AG04450 (cell line): ENCODE results near the gene MMADHC. TPM values are rescaled to one million over a fixed set of nuclear protein-coding genes. Genes with fewer than 3 reads are reported as not detected.
A peak's percentile ranks its signal among the peaks of the same experiment; 100 is the strongest.

Experiments
- CTCF ChIA-PET: fragments of 300-600, 350-600 bp; formaldehyde crosslinking; extraction: SDS; loops from one replicate; lab custom pipeline; 2022; ENCODE audit warnings: antibody characterized with exemption, inconsistent platforms; lab: Charles Lee
- POLR2A ChIA-PET: fragments of 350-600 bp; formaldehyde crosslinking; extraction: SDS; loops from one replicate; lab custom pipeline; 2021; ENCODE audit warnings: antibody characterized with exemption, inconsistent platforms; lab: Yijun Ruan, JAX
- DNase-seq: peaks from one replicate; pipeline ENCODE4 v3.0.0-alpha.2; 2011; ENCODE audit warnings: low read depth, low spot score
- H3K27ac ChIP-seq: one replicate; pipeline ENCODE4 v1.5.1; 2012; ENCODE audit warnings: low read depth, low read length, control low read depth
- H3K27me3 ChIP-seq: one replicate; pipeline ENCODE4 v1.6.0; 2012; ENCODE audit warnings: low read length; ENCODE audit not compliant: control insufficient read depth, insufficient read depth
- H3K4me3 ChIP-seq: 2 replicates; pipeline ENCODE4 v1.5.1; 2011; ENCODE audit warnings: mild to moderate bottlenecking, low read depth, low read length, control low read depth
- H3K9me3 ChIP-seq: 2 replicates; pipeline ENCODE4 v1.5.1; 2012; ENCODE audit warnings: low read length; ENCODE audit not compliant: control insufficient read depth, insufficient read depth
- polyA plus RNA-seq: library from polyadenylated mRNA; depleted of rRNA; stranded (reverse); fragments of >200 nt; gene quantifications from 2 replicates; pipeline ENCODE4 v1.2.3, GENCODE V29; 2011
- TF ChIP-seq, protein P1 (sequence below): IDR thresholded peaks from 2 replicates; pipeline ENCODE4 v1.5.1; 2011; ENCODE audit warnings: low read depth, low read length, control low read depth, inconsistent platforms

MMADHC gene
- polyA plus RNA-seq, 1 experiment = 198 TPM

DNA sequence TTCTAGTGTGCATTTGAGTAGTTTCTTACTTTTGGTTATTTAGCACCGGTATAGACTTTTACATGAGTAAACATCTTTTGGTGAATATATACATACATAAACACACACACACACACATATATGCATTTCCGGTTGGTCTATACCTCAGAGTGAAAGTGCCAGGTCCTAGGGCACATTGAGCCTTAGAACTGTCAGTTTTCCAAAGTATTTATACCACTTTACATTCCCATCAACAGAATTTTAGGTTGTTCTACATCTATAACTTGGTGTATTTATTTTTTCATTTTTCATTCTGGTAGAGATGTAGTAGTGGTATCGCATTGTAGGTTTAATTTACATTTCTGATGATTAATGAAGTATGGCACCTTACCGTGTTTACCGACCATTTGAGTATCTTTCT lies 22.6 kb downstream of the MMADHC start:
- CTCF ChIA-PET = interaction anchor here (1.5 kb wide), 1 partner anchor 9 kb away, joined by 3 read pairs; no protein-coding TSS in a partner anchor
- no peak overlapping the region for H3K27ac ChIP-seq
- TF ChIP-seq, protein P1, sequence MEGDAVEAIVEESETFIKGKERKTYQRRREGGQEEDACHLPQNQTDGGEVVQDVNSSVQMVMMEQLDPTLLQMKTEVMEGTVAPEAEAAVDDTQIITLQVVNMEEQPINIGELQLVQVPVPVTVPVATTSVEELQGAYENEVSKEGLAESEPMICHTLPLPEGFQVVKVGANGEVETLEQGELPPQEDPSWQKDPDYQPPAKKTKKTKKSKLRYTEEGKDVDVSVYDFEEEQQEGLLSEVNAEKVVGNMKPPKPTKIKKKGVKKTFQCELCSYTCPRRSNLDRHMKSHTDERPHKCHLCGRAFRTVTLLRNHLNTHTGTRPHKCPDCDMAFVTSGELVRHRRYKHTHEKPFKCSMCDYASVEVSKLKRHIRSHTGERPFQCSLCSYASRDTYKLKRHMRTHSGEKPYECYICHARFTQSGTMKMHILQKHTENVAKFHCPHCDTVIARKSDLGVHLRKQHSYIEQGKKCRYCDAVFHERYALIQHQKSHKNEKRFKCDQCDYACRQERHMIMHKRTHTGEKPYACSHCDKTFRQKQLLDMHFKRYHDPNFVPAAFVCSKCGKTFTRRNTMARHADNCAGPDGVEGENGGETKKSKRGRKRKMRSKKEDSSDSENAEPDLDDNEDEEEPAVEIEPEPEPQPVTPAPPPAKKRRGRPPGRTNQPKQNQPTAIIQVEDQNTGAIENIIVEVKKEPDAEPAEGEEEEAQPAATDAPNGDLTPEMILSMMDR = no peak

DNA sequence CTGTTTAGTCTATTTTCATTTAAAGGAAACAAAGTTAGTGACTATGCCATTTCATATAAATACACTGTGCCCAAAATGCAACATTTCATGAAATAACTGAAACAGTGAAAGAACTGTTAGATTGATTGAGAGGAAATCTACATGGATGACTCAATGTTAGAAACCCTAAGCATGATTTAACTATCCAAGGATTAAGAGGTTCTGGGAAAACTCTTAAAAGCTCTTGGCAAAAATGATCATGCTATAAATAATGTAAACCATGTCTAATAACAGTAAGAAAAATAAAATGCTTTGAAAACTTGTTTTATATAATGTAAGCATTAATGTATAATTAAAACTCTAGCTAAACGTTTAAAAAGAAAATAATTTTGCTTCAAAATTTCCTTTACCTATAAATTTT lies 23.5 kb downstream of the MMADHC start:
- TF ChIP-seq, protein P1 = no peak
- ChIA-PET CTCF (interaction anchor here (0.6 to 5.3 kb wide), 3 partner anchors 9 to 547 kb away, joined by 3 to 212 read pairs (median 19); no protein-coding TSS in a partner anchor), POLR2A (no interaction called here)
- DNase-seq = no peak
- Histone ChIP-seq H3K27ac (no peak overlapping the region), H3K4me3 (no peak overlapping the region), H3K27me3 (no peaks in the 10 kb centered on the region), H3K9me3 (no peaks in the 10 kb centered on the region)

More for the DNA sequence above, 22.6 kb downstream of the MMADHC start:
- H3K4me3 ChIP-seq = no peak overlapping the region
- no peak for DNase-seq
- POLR2A ChIA-PET = no interaction called here
- H3K27me3 ChIP-seq = no peaks in the 10 kb centered on the region
- H3K9me3 ChIP-seq = no peaks in the 10 kb centered on the region

DNA sequence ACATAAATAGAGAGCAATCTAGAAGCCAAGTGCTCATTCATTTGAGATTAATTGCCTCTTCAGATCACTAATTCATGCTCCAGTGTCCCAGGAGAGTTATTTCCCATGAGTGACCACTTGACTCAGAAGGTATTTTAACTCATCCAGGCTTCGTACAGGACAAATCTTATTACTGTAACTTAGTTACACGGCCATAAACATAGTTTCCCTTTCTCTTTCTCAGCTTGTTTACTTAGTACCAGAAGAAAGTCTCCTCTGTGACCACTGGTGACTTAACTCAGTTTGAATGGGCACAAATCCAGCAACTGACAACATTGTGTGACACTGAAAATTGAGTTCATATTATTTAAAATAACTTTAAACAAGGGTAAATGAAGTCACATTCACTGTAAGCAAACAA lies 25.3 kb downstream of the MMADHC start:
- Histone ChIP-seq H3K27ac (no peak overlapping the region), H3K27me3 (no peaks in the 10 kb centered on the region), H3K4me3 (no peak overlapping the region), H3K9me3 (no peaks in the 10 kb centered on the region)
- CTCF ChIA-PET = interaction anchor here (1.1 to 5.3 kb wide), 6 partner anchors 11 to 552 kb away, joined by 4 to 212 read pairs (median 12); partner anchors contain the start of gene LYPD6B
- POLR2A ChIA-PET = no interaction called here
- TF ChIP-seq, protein P1 = no peak
- DNase-seq = no peak

DNA sequence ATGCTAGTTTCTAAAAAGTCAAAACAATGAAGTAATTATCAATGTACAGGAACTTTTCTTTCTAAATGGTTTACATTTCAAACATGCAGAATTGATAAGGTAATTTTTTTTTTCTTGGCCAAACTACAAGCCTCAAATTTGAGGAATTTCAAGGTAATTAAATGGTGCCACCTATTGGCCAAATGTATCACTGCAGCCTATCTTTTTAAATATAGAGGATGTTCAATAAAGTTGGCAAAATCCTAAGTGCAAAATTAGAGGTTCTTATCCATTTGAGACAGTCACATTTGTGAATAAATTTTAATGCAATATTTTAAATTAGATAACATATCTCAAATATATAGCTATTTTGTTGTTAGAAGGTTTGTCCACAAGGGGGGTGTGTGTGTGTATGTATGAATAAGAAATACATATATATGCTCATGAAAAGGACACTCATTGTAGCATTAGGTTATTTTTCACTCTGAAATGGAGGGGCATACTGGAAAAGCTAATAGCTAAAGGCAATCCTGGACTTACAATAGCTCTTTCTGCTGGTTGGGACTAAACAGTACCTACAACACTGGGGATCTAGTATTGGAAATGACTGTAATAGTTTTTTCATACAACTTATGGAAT lies 26.2 kb downstream of the MMADHC start:
- Histone ChIP-seq H3K4me3 (no peak overlapping the region), H3K27me3 (no peaks in the 10 kb centered on the region), H3K9me3 (no peaks in the 10 kb centered on the region), H3K27ac (no peak overlapping the region)
- no peak for DNase-seq
- POLR2A ChIA-PET = no interaction called here
- CTCF ChIA-PET = interaction anchor here (0.6 to 5.3 kb wide), 42 partner anchors 8 to 1678 kb away, joined by 3 to 212 read pairs (median 4); partner anchors contain the start of gene LYPD6B
- TF ChIP-seq, protein P1 = peak; percentile 77

DNA sequence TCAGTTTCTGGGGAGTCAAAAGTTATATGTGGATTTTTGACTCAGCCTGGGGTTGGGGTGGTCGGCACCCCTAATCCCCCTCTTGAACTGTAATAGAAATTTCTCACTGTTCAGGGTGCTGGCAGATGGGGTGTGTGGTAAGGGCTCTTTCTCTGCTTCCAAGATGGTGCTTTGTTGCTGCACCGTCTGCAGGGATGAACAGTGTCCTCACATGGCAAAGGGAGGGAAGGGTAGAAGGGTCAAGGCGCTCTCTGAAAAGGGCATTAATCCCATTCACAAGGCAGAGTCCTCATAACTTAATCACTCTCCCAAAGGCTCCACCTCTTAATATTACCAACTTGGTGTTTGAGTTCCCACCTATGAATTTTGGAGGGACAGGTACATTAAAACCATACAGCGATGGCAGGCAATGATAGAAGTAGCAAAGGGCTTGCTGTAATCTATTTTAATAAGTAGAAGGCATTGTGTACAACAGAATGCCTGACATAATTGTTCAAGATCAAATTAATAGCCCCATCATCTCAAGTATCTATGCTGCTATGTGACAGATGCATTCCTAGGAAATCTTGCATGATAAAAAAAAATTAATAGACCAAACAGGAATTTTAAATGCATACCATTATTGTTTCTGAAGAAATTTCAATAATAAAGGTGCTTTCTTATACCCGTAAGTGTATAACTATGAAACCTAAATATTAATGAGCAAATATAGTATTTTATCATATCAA lies 28.1 kb downstream of the MMADHC start:
- ChIA-PET POLR2A (no interaction called here), CTCF (interaction anchor here (0.6 to 5.3 kb wide), 3 partner anchors 68 to 542 kb away, joined by 3 to 212 read pairs (median 29); no protein-coding TSS in a partner anchor)
- no peak overlapping the region for H3K4me3 ChIP-seq
- H3K9me3 ChIP-seq = no peaks in the 10 kb centered on the region
- TF ChIP-seq, protein P1 = no peak
- no peak overlapping the region for H3K27ac ChIP-seq
- DNase-seq = no peak
- H3K27me3 ChIP-seq = no peaks in the 10 kb centered on the region
